Measurements from ENCODE around the gene RINT1.
"Not testable (repeated sequence)": the region's sequence is repeated elsewhere in the genome, so short reads cannot be mapped to it uniquely, and the experiment has no call there.

RINT1 gene

DNA sequence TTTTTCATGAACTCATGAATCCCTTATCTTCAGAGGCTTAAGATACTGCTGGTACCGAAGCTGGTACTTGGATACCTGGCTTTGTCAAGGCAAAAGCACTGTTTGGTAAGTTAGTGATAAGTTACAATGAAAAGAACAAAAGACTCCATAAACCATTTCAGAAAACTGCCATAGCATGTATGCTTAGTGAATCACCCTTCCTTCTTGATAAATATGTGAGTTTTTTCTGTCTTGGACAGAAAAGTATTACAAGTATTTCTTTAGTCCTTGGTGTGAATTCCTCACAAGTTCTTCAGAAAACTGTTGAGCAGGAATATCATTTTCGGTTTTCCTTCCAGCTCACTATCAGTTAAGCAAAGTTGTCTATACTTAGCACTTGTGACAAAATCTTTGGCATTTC lies 35.5 kb upstream of the RINT1 start:
- Mint-ChIP-seq H3K4me1 (no peaks in the 10 kb centered on the region), H3K27me3 (ENCODE audit: low read depth, poor library complexity) (no peaks in the 10 kb centered on the region), H3K27ac (no peak overlapping the region), H3K36me3 (ENCODE audit: low read depth) (peaks cover 32% of the 10 kb centered on the region), H3K4me3 (no peak overlapping the region), H3K9me3 (no peaks in the 10 kb centered on the region)
- DNase-seq: no peak
- TF ChIP-seq CTCF (IDR thresholded peaks at IDR 0.05): no peak

DNA sequence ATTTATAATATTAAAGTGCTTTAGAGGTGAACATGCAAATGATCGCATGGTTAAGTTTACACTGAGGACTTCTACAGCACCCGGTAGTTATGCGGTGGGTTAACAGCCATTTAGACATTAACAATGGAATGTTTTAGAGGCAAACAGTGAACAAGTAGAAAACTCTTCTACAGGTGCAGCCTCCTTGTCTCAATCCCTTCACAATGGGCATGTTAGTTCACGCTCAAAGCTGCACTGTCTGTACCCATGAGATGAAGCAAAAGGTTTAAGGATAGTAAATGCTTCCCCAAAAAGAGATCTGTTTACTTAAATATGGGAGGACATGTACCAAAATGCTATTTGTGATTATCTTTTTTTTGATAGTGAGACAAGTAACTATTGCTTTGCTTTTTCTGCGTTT lies 35.0 kb upstream of the RINT1 start:
- no peak for TF ChIP-seq CTCF (IDR thresholded peaks at IDR 0.05)
- DNase-seq: no peak
- peaks cover 32% of the 10 kb centered on the region for H3K36me3 Mint-ChIP-seq (ENCODE audit: low read depth)
- no peaks in the 10 kb centered on the region for H3K4me1 Mint-ChIP-seq
- no peak overlapping the region for H3K4me3 Mint-ChIP-seq
- H3K27me3 Mint-ChIP-seq (ENCODE audit: low read depth, poor library complexity): no peaks in the 10 kb centered on the region
- no peak overlapping the region for H3K27ac Mint-ChIP-seq
- H3K9me3 Mint-ChIP-seq: no peaks in the 10 kb centered on the region

DNA sequence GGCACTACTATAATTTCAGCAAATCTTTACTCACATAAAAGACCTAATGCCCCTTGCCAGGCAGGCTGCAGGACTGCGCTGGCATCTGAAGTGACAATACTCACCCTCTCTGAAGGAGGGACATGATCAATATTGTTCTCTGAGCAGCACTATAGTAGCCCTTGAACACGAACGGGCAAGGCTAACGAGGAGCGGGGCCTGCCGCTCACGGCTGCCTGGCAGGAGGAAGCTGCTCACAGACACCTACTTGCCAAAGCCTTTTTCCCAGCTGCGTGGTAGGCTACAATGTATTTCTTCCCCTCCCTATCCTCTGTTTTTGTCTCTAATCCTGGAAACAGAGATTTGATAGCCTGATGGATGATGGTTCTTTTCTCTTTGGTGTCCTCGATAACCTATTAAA lies 29.8 kb upstream of the RINT1 start:
- no peaks in the 10 kb centered on the region for H3K9me3 Mint-ChIP-seq
- DNase-seq: no peak
- H3K36me3 Mint-ChIP-seq (ENCODE audit: low read depth): peaks cover 54% of the 10 kb centered on the region
- H3K4me1 Mint-ChIP-seq: no peaks in the 10 kb centered on the region
- no peak for TF ChIP-seq CTCF (IDR thresholded peaks at IDR 0.05)
- H3K4me3 Mint-ChIP-seq: no peak overlapping the region
- no peaks in the 10 kb centered on the region for H3K27me3 Mint-ChIP-seq (ENCODE audit: low read depth, poor library complexity)
- H3K27ac Mint-ChIP-seq: no peak overlapping the region

- peak overlapping the region; percentile 73 for H3K27ac Mint-ChIP-seq
- H3K36me3 Mint-ChIP-seq (ENCODE audit: low read depth): peaks cover 67% of the 10 kb centered on the region
- no peak for DNase-seq
- peaks cover 6% of the 10 kb centered on the region for H3K9me3 Mint-ChIP-seq
- no peak for TF ChIP-seq CTCF (IDR thresholded peaks at IDR 0.05)
- H3K4me3 Mint-ChIP-seq: no peak overlapping the region
- H3K4me1 Mint-ChIP-seq: peaks cover 14% of the 10 kb centered on the region
- no peaks in the 10 kb centered on the region for H3K27me3 Mint-ChIP-seq (ENCODE audit: low read depth, poor library complexity)
Measured at GRCh38 chr7:105512415-105512814, 19.6 kb upstream of the RINT1 start.

GRCh38 chr7:105512926-105513526 lies 19.0 kb upstream of the RINT1 start:
- Mint-ChIP-seq H3K4me1 (peaks cover 14% of the 10 kb centered on the region), H3K27me3 (ENCODE audit: low read depth, poor library complexity) (no peaks in the 10 kb centered on the region), H3K36me3 (ENCODE audit: low read depth) (peaks cover 64% of the 10 kb centered on the region), H3K27ac (peak overlapping the region; percentile 60), H3K4me3 (no peak overlapping the region), H3K9me3 (peaks cover 6% of the 10 kb centered on the region)
- DNase-seq: no peak
- no peak for TF ChIP-seq CTCF (IDR thresholded peaks at IDR 0.05)

- H3K36me3 Mint-ChIP-seq (ENCODE audit: low read depth): peaks cover 66% of the 10 kb centered on the region
- peaks cover 26% of the 10 kb centered on the region for H3K4me1 Mint-ChIP-seq
- not testable (repeated sequence) for H3K4me3 Mint-ChIP-seq; DNase-seq; H3K27ac Mint-ChIP-seq; H3K27me3 Mint-ChIP-seq (ENCODE audit: low read depth, poor library complexity); H3K9me3 Mint-ChIP-seq
Measured at GRCh38 chr7:105515610-105516009, 16.4 kb upstream of the RINT1 start.
